ENCODE results near the gene POLR2C. TPM values are rescaled to one million over a fixed set of nuclear protein-coding genes. Genes with fewer than 3 reads are reported as not detected.

POLR2C gene
- total RNA-seq, 4 donors from 2014 or later: 39.2 to 104 (median 72.7) TPM

DNA sequence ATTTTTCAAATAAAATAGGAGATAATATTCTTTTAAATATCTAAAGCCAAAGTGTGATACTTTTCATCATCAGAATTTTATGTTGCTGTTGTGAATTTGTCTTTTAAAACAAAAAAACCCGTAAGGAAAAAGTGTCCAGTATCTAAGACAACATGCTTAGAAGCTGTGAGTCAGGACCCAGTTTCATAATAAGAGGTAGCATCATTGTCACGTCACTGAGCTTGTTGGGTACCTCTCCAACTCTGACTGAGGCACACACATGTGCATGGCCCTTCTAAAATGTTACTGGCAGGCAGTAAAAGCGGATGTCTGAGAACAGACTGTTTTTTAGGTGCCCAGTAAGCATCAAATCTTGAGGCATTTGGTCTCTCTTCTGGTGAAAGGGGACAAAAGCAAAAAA is 17.8 kb upstream of the POLR2C start:
- TF ChIP-seq POLR2A (IDR thresholded peaks at IDR 0.05): no peak
- no peak for TF ChIP-seq POLR2AphosphoS5 (IDR thresholded peaks at IDR 0.05)
- TF ChIP-seq EP300 (IDR thresholded peaks at IDR 0.05; ENCODE audit: low read depth): no peak
- TF ChIP-seq, protein P1, sequence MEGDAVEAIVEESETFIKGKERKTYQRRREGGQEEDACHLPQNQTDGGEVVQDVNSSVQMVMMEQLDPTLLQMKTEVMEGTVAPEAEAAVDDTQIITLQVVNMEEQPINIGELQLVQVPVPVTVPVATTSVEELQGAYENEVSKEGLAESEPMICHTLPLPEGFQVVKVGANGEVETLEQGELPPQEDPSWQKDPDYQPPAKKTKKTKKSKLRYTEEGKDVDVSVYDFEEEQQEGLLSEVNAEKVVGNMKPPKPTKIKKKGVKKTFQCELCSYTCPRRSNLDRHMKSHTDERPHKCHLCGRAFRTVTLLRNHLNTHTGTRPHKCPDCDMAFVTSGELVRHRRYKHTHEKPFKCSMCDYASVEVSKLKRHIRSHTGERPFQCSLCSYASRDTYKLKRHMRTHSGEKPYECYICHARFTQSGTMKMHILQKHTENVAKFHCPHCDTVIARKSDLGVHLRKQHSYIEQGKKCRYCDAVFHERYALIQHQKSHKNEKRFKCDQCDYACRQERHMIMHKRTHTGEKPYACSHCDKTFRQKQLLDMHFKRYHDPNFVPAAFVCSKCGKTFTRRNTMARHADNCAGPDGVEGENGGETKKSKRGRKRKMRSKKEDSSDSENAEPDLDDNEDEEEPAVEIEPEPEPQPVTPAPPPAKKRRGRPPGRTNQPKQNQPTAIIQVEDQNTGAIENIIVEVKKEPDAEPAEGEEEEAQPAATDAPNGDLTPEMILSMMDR (IDR thresholded peaks at IDR 0.05): no peak
- no peak for DNase-seq
- Histone ChIP-seq H3K4me1 (peaks cover 3 to 25% (median 23%) of the 10 kb centered on the region in 4 donors), H3K27ac (no peak overlapping the region), H3K4me3 (no peak overlapping the region), H3K36me3 (peaks cover 0 to 14% (median 2%) of the 10 kb centered on the region in 4 donors), H3K27me3 (no peaks in the 10 kb centered on the region), H3K9me3 (no peaks in the 10 kb centered on the region)
- intact Hi-C loops (cut with DNase I; ENCODE audit: low total_unique reads): no loop called here
- in situ Hi-C loops (cut with MboI; ENCODE audit: low pct_ligation_motif_present in 1 of 4, low pct_unique_long_range_greater_than_20kb in 1 of 4, low sequenced_read_pairs in 3 of 4): no loop called here
- 84 to 95% methylated on average over 2 to 3 of the region's 3 CpGs for WGBS, 2 donors (ENCODE audit: low coverage in 1 of 2)

DNA sequence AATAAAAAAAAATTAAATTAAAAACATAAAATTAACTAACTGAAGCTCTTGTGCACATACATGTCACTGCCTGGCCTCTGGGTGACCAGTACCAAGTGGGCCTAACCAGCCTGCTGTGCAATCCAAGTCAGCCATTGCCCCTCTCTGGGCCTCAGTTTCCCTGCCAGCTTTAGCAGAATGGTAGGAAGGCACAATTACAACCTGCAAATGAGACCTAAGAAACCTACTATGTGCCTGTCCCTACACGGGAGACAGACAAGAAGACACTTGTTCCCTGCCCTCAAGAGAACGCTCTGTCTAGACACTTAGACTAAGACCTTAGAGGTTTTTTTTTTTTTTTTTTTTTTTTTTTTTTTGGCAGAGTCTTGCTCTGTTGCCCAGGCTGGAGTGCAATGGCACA is 17.0 kb upstream of the POLR2C start:
- Histone ChIP-seq H3K4me3 (no peak overlapping the region), H3K27me3 (no peaks in the 10 kb centered on the region), H3K4me1 (peaks cover 3 to 25% (median 23%) of the 10 kb centered on the region in 4 donors), H3K27ac (no peak overlapping the region), H3K9me3 (no peaks in the 10 kb centered on the region), H3K36me3 (peaks cover 0 to 6% (median 0%) of the 10 kb centered on the region in 4 donors)
- no peak for DNase-seq
- TF ChIP-seq POLR2A (IDR thresholded peaks at IDR 0.05) (no peak), EP300 (IDR thresholded peaks at IDR 0.05; ENCODE audit: low read depth) (no peak)
- in situ Hi-C loops (cut with MboI; ENCODE audit: low pct_ligation_motif_present in 1 of 4, low pct_unique_long_range_greater_than_20kb in 1 of 4, low sequenced_read_pairs in 3 of 4): no loop called here
- 86 to 90% methylated on average over 2 of the region's 2 CpGs for WGBS, 2 donors (ENCODE audit: low coverage in 1 of 2)
- intact Hi-C loops (cut with DNase I; ENCODE audit: low total_unique reads): no loop called here

DNA sequence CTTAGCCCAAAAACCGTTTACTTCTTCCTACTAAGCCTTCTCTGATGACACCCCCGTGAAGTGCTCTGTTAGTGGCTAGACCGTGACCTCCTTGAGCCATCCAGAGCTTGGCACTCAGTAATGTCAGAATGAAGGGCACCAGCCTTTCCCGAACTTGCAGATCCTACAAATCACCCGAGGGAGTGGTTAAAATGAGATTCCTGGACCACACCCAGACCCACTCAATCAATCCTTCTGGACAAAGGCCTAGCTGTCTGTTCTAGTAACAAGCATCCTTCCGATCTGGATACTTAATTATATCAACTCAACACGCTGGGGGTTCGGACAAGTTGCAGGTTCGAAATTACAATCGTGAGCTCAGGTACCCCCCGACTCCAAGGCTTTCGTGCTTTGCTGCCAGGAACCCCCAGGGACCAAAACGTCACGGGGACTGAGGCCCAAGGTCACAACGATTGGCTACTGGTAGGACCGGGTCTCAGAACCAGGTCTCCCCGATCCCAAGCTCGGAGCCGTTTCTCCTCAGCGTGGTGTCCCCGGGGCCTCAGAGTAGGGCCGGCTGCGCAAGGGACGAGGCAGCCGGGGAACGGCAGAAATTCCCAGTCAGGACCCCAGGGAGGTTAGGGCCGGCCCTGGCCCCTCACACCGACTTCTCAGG is 15.8 kb upstream of the POLR2C start:
- Histone ChIP-seq H3K9me3 (no peaks in the 10 kb centered on the region), H3K4me3 (peak overlapping the region; percentile 67 to 80 (median 70)), H3K27ac (peak overlapping the region; percentile 84 to 97 (median 88)), H3K36me3 (peaks cover 0 to 9% (median 4%) of the 10 kb centered on the region in 4 donors), H3K27me3 (no peaks in the 10 kb centered on the region), H3K4me1 (peaks cover 3 to 25% (median 23%) of the 10 kb centered on the region in 4 donors)
- in situ Hi-C loops (cut with MboI; ENCODE audit: low pct_ligation_motif_present in 1 of 4, low pct_unique_long_range_greater_than_20kb in 1 of 4, low sequenced_read_pairs in 3 of 4) (no loop called here), intact Hi-C loops (cut with DNase I; ENCODE audit: low total_unique reads) (no loop called here)
- TF ChIP-seq EP300 (IDR thresholded peaks at IDR 0.05; ENCODE audit: low read depth): no peak
- TF ChIP-seq, protein P1 (IDR thresholded peaks at IDR 0.05): no peak
- no peak for TF ChIP-seq POLR2AphosphoS5 (IDR thresholded peaks at IDR 0.05)
- no peak for TF ChIP-seq POLR2A (IDR thresholded peaks at IDR 0.05)
- 0 to 2% methylated on average over 1 to 28 of the region's 28 CpGs for WGBS, 2 donors (ENCODE audit: low coverage in 1 of 2)
- peak; percentile 31 for DNase-seq

GRCh38 chr16:57447186-57447962 is 15.1 kb upstream of the POLR2C start, which contains the start of the genes CIAPIN1 and COQ9:
TSS of gene CIAPIN1 (minus strand) at chr16:57447385. CDS start at chr16:57440928, 6,457 bp downstream.
TSS of gene COQ9 (plus strand) at chr16:57447479. CDS start at chr16:57447506, 27 bp downstream.
- Histone ChIP-seq H3K4me3 (peak within 1 kb of the TSS; percentile 67 to 80 (median 70)), H3K27ac (peak within 1 kb of the TSS; percentile 84 to 97 (median 88)), H3K27me3 (no peaks in the 10 kb centered on the region), H3K36me3 (peaks cover 0 to 15% (median 7%) of the 10 kb centered on the region in 4 donors), H3K9me3 (no peaks in the 10 kb centered on the region), H3K4me1 (peaks cover 3 to 25% (median 23%) of the 10 kb centered on the region in 4 donors)
- in situ Hi-C loops (cut with MboI; ENCODE audit: low pct_ligation_motif_present in 1 of 4, low pct_unique_long_range_greater_than_20kb in 1 of 4, low sequenced_read_pairs in 3 of 4) (no loop called here), intact Hi-C loops (cut with DNase I; ENCODE audit: low total_unique reads) (no loop called here)
- TF ChIP-seq POLR2AphosphoS5 (IDR thresholded peaks at IDR 0.05) (peak; percentile 89 to 95 (median 94)), EP300 (IDR thresholded peaks at IDR 0.05; ENCODE audit: low read depth) (no peak), POLR2A (IDR thresholded peaks at IDR 0.05) (peak; percentile 96)
- TF ChIP-seq, protein P1 (IDR thresholded peaks at IDR 0.05): no peak
- 0% methylated on average over 2 to 58 of the region's 68 CpGs for WGBS, 2 donors (ENCODE audit: low coverage in 1 of 2)
- peak; percentile 96 for DNase-seq
